Activated T-cell treated with anti-CD3 and anti-CD28 coated beads for 1 hour (primary cell): ENCODE data around the gene CADPS.
"Not testable (repeated sequence)": the region's sequence is repeated elsewhere in the genome, so short reads cannot be mapped to it uniquely, and the experiment has no call there.

Source experiments
- DNase-seq: peaks from one replicate; pipeline ENCODE4 v3.0.0-alpha.2; 2020; ENCODE audit warnings: low read depth

The CADPS gene

GRCh38 chr3:62592408-62592807 is 282.8 kb downstream of the CADPS start:
- DNase-seq: no peak

GRCh38 chr3:62589078-62589477 is 286.1 kb downstream of the CADPS start:
- no peak for DNase-seq

- DNase-seq: no peak
Measured at GRCh38 chr3:62587579-62588031, 287.6 kb downstream of the CADPS start.

- no peak for DNase-seq
Measured at GRCh38 chr3:62587169-62587568, 288.0 kb downstream of the CADPS start.

GRCh38 chr3:62586356-62586755 is 288.9 kb downstream of the CADPS start:
- DNase-seq: no peak

GRCh38 chr3:62585861-62586260 is 289.4 kb downstream of the CADPS start:
- no peak for DNase-seq

- no peak for DNase-seq
Measured at GRCh38 chr3:62584636-62585035, 290.6 kb downstream of the CADPS start.

- no peak for DNase-seq
Measured at GRCh38 chr3:62582495-62583172, 292.6 kb downstream of the CADPS start.

GRCh38 chr3:62580485-62580884 is 294.7 kb downstream of the CADPS start:
- DNase-seq: not testable (repeated sequence)

GRCh38 chr3:62577153-62577552 is 298.1 kb downstream of the CADPS start:
- no peak for DNase-seq

GRCh38 chr3:62574266-62574898 is 300.8 kb downstream of the CADPS start:
- DNase-seq: no peak

- no peak for DNase-seq
Measured at GRCh38 chr3:62571916-62572315, 303.3 kb downstream of the CADPS start.

GRCh38 chr3:62570888-62571287 is 304.3 kb downstream of the CADPS start:
- no peak for DNase-seq

GRCh38 chr3:62569609-62570008 is 305.6 kb downstream of the CADPS start:
- DNase-seq: no peak

- no peak for DNase-seq
Measured at GRCh38 chr3:62567097-62568021, 307.9 kb downstream of the CADPS start.

GRCh38 chr3:62566022-62566557 is 309.1 kb downstream of the CADPS start:
- no peak for DNase-seq

GRCh38 chr3:62562596-62562995 is 312.6 kb downstream of the CADPS start:
- DNase-seq: no peak

GRCh38 chr3:62562017-62562416 is 313.2 kb downstream of the CADPS start:
- DNase-seq: no peak

GRCh38 chr3:62559831-62560445 is 315.3 kb downstream of the CADPS start:
- DNase-seq: no peak

- no peak for DNase-seq
Measured at GRCh38 chr3:62558549-62559112, 316.6 kb downstream of the CADPS start.

GRCh38 chr3:62557983-62558382 is 317.2 kb downstream of the CADPS start:
- DNase-seq: no peak

GRCh38 chr3:62557450-62557849 is 317.8 kb downstream of the CADPS start:
- no peak for DNase-seq
